GM18520 (cell line): ENCODE results near the gene RFX6.
"Not testable (repeated sequence)": the region's sequence is repeated elsewhere in the genome, so short reads cannot be mapped to it uniquely, and the experiment has no call there.

Source experiments
- ATAC-seq: cut with Tn5 transposase; IDR thresholded peaks from one replicate; pipeline ENCODE4 v1.9.1; 2021; ENCODE audit not compliant: unreplicated experiment

The RFX6 gene

DNA sequence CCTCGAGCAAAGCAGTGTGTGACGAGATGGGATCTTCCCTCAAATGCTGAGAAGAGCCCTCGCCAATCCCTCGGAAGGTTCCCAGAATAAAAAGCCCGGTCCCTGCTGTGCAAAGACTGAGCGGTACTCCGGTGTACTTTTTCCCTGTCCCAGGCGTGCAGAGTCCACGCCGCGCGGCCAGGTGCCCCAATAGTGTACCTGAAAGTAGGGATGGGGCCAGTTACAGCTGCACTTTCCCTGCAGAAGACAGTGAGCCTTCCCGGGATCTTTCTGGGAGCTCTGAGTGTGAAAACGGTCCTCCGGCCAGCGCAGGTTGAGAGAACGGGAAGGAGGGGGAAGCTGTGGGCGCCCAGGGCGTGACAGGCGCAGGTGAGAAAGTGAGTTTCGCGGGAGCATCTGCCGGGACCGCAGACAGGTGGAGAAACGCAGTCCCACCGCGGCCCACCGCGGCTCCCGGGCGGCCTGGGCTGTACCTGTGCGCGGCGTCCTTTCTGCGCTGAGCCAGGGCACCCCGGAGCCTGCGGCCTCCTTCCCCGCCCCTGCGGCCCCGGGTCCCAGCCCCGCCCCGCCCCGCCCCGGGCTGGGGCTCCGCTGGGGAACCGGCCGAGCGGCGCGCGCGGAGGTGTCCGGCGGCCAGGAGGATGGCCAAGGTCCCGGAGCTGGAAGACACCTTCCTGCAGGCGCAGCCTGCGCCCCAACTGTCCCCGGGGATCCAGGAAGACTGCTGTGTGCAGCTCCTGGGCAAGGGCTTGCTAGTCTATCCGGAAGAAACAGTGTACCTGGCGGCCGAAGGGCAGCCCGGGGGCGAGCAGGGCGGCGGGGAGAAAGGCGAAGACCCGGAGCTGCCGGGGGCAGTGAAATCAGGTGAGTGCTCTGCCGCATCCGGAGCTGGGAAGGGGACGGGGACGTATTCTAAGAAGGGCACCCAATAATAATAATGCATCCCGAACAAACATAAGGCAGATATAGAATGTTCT is at the start of gene RFX6:
Gene RFX6 (plus strand): TSS at position 608 of the 977 bp plus-strand sequence. CDS start 34 bp downstream, at position 642.
- ATAC-seq: no peak

- no peak for ATAC-seq
Observed at GRCh38 chr6:116827561-116828240, 49.3 kb upstream of the RFX6 start.

- ATAC-seq: no peak
Observed at GRCh38 chr6:116828983-116829382, 48.1 kb upstream of the RFX6 start, which contains the start of gene GPRC6A. TSS of gene GPRC6A (minus strand) at chr6:116829083. CDS start at chr6:116829013, 70 bp downstream.

DNA sequence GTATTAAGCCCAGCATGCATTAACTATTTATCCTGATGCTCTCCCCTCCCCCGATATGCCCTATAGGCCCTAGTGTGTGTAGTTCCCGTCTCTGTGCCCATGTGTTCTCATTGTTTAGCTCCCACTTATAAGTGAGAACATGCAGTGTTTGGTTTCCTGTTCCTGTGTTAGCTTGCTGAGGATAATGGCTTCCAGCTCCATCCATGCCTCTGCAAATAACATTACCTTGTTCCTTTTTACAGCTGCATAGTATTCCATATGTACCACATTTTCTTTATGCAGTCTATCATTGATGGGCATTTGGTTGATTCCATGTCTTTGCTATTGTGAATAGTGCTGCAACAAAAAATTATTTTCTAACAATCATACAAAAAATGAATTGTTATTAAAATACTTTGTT is 42.5 kb upstream of the RFX6 start:
- not testable (repeated sequence) for ATAC-seq

DNA sequence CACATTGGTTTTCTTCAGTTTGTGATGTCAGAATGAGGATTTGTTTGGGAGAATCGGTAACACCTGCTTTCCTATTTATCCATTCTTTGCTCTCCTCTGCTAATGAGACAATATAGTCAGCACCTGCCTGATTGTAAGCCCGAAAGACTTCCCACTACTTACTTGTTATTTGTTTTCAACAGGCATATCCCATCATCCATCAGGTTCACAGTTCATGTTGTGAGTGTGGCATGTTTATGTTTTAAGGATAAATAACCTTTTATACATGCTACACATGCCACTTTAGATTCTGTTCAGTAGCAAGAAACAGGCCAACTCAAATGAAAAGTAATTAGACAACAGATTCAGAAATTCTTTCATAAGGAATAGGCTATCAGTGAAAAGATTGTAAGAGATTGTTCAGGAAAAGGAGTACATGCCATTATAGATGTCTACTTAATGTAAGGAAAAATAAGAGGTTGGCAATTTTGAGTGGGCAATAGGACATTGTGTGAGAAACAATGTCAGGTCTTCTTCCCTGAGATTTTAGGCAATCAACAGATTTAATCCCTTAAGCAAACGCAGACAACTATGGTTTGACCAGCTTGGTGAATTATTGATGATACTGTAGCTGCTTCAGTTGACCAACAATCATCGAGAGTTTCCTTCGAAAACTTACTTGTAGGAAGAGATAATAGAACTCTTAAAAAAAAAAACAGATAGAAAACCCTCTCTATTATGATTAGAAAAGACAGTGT is 40.3 kb upstream of the RFX6 start:
- no peak for ATAC-seq

DNA sequence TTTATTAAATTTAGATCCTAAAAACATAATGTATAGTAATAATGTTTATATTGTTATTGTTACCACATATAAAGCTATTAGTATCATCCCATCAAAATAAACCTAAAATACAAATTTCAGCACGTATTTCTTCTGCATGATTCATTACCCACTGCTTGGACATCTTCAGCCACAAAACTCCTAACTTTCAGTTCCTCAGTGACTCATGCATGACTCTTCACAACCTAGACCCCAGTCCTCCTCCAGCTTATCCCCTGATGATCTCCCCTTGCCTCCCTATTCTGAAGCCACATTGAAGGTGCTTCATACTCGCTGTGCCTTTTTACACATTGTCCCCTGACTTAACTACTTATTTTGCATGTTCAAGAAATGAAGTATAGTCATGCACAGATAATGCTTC is 37.0 kb upstream of the RFX6 start:
- ATAC-seq: no peak

- no peak for ATAC-seq
Observed at GRCh38 chr6:116842459-116842858, 34.6 kb upstream of the RFX6 start.

DNA sequence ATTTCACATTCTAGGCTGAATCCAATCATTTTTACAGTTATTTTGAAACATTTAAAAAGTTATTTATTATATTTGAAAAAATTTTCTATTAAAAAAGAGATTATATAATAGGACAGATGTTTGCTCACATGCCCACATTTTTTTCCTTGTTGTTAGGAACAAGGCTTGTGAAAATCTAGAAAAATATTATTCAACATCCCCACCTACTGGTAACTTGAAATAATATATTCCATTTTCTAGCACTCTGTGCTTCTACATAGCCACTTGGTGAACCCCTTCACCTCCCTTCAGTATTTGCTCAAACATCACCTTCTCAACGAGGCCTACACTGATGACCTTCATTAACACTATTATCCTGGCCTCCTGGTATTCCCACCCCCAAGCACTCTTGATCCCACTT is 29.8 kb upstream of the RFX6 start:
- peak; percentile 48 for ATAC-seq

- ATAC-seq: no peak
Observed at GRCh38 chr6:116858060-116858459, 19.0 kb upstream of the RFX6 start.

- ATAC-seq: no peak
Observed at GRCh38 chr6:116859264-116859663, 17.8 kb upstream of the RFX6 start.

DNA sequence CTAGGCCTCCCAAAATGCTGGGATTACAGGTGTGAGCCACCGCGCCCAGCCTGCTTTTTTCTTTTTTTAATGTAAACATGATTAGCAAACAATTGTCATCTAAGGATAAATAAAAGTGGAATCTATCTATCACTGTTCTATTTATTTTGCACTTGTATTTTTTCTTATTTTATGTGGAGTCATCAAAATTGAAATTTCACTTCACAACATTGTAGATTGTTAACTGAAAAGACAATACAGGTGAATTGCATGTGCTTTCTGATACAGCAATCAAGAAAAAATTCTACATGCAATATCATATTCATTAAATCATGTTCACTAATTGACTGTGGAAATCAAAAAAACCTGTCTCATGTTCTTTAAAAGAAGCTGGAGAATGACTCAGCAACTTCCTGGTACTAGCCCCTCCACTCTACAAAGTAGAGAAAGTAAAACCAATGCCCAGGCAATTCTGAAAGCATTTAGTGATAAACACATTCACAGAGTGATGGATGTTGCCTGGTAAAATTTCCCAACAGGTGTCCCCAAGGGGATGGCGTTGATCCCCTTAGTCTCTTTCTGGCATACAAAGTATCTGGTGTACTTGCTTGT is 10.7 kb upstream of the RFX6 start:
- peak; percentile 56 for ATAC-seq

GRCh38 chr6:116872771-116873170 is 4.3 kb upstream of the RFX6 start:
- no peak for ATAC-seq

- no peak for ATAC-seq
Observed at GRCh38 chr6:116876107-116876506, 935 bp upstream of the RFX6 start.

DNA sequence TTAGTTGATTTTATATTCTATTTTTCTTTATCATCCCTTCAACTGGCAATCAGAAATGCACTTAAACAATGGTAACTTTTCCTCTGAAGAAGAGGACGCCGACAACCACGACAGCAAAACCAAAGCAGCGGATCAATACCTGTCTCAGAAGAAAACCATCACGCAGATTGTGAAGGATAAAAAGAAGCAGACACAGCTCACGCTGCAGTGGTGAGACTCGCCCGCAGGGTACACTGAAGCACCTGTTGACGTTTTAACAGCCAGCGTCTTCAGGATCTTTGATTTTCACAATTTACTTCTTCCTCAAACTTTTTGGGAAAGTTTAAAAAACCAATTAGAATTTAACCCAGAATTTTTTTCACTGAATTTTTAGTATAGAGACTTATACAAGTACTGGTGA is 701 bp downstream of the RFX6 start:
- no peak for ATAC-seq

GRCh38 chr6:116881236-116881635 is 4.2 kb downstream of the RFX6 start:
- no peak for ATAC-seq

DNA sequence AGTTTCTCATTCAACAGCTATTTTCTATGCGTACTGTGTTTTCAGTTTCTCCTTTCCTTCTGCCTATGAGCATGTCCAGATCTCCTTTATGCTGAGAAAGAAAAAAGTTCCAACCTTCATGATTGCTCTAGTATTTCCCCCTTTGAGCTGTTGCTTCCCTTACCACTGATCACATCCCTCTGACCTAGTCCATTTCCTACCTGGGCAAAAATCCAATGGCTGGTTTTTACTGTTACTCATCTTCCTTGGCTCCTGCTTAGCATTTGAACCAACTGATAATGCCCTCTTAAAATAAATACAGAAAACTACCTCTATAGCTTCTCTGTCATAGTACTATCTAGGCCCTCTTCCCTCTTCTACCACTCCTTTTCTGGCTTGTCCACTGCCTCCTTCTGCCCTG is 6.0 kb downstream of the RFX6 start:
- ATAC-seq: no peak

GRCh38 chr6:116884530-116884929 is 7.5 kb downstream of the RFX6 start:
- no peak for ATAC-seq

- ATAC-seq: no peak
Observed at GRCh38 chr6:116887168-116887567, 10.1 kb downstream of the RFX6 start.

DNA sequence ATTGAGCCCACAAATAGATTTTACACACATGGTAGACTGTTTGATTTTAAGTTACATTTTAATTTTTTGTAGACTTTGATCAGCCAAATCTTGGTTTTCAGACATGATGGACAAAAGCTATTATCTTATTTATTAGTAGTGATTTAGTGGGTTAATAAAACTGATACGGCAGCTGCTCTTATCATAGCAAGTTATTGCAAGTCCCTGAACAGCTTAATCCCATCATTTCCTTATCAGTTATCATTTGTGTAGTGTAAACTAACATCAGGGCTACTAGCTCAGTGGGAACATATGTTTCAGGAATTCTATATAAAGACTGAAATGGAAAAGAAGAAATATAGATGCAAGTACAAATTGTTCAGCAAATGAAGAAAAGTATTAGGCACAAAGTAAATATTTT is 10.9 kb downstream of the RFX6 start:
- no peak for ATAC-seq

DNA sequence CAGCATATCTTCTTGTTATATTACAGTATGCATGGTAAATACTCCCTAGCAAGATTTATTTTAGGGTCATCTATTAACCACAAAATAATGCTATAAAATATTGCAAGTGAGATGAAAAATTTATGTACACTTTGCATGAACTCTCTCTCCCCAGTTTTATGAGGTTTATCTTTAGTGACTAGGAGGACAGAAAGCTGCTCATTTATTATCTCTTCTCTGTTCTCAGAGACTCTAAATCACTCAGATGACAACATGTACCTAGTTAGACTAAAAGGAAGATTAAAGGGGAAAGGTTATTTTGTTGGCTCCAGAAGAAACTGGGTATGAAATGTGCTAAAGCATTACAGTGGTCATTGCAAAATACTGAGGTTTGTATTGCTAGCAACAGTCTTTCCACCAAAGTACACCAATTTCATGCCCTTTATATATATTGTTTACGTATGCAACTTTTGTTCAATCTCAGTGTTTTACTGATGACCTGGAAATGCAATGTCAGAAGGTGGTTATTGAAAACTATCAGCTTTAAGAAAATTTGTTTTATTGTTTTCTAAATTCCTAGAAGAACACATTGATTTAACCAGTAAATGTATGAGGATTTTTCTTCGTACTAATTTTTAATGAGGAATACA is 11.8 kb downstream of the RFX6 start:
- no peak for ATAC-seq
